SIG-M5 treated with dmso at 0.1 percent for 504 hours (cell line): ENCODE data around the gene FER1L5.
A peak's percentile ranks its signal among the peaks of the same experiment; 100 is the strongest.

Experiments
- DNase-seq: peaks from one replicate; lab custom pipeline; 2025; ENCODE audit not compliant: unreplicated experiment; lab: John Stamatoyannopoulos, UW

FER1L5 gene

DNA sequence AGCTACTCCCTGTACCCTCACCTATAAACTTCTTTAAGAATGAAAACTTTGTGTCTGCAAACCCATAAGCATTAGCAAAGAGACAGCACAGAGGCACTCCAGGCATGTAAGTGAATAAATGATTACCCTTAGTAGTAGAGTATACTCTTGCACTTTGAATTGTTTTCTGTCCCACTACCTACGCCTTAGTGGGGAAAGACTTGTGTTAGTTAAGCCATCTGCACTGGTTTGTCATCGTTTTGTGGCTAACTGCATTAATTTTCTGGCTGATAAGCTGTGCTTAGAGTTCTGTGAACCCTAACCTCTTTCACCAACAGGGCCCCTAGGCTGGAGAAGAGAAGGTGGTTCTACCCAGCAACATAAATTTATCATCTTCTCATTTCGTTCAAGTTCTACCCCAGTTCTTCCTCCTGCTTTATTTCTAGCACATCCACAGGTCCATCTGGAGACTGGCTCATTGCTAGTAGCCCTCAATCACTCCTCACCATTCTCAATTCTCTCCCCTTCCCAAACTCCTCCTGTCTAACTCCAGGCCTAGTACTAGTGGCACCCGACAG is 96.6 kb downstream of the FER1L5 start:
- no peak for DNase-seq

DNA sequence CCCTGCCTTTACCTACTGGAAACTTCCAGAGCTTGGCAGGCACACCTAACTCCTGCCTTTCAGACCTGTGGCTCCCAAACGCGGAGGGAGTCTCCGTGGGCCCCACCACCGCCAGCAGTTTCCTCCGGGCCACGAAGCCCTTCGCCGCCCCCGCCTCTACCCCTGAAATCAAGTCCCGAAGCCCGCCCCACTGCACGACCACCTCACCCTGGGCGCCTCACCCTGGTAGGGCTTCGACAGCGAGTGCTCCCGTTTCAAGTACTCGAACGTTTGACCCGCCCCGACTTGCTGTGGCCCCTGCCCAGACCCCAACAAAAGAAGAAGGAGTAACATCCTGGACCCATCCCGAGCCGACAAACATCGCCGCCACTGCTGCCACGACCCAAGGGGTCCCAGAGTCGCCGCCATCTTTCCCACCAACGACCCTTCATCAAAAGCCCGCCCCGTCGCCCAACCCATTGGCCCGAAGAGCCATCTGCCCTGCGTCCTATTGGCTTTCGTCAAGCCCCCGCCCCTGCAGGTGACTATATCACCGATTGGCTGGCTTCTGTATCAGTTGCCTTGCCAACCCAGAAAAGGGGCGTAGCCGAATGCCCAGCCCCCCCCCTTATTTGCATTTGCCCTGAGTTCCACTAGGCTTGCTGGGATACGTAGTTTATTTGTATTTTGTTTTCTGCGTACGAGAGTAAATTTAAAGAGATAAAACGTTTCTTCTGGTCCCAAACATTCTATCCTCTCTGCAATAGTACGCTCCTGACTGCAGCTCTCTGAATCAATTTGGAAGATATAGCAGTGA is 97.3 kb downstream of the FER1L5 start, which contains the start of gene LMAN2L:
TSS of gene LMAN2L (minus strand) at position 432 of the 796 bp plus-strand sequence. CDS start at position 408, 24 bp downstream.
- DNase-seq: peak; percentile 98

DNA sequence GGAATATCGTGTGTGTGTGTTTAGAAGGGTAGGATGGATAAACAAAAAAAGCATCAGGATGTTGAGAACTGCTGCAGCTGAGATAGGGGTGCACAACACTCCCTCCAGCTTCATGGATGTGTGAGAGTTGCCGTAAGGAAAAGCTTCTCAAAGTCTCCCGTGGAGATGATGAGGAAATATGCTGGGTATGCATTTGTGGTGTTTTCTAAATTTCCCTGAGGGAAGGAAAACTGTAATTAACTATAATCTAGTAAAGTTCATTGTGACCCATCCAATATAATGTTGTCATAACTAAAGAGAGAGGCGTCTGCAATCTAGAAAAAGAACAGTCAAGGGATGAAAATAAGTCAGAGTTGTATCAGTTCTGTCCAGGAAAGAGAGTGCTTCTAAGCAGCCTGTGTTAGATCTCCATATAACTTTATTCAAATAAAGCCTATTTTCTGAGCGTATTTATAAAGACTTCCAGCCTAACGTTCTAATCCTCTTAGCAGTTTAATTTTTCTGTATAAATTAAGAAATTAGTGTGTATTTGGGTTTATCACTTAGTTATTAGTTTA is 104.6 kb downstream of the FER1L5 start:
- no peak for DNase-seq

DNA sequence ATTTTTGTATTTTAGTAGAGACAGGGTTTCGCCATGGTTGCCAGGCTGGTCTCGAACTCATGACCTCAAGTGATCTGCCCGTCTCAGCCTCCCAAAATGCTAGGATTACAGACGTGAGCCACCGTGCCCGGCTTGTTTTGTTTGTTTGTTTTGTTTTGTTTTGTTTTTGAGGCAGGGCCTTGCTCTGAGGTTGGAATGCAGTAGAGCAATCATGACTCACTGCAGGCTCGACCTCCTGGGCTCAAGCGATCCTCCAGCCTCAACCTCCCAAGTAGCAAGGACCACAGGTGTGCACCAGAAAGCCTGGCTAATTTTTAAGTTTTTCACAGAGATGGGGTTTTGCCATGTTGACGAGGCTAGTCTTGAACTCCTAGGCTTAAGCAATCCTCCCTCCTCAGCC is 109.2 kb downstream of the FER1L5 start:
- no peak for DNase-seq

DNA sequence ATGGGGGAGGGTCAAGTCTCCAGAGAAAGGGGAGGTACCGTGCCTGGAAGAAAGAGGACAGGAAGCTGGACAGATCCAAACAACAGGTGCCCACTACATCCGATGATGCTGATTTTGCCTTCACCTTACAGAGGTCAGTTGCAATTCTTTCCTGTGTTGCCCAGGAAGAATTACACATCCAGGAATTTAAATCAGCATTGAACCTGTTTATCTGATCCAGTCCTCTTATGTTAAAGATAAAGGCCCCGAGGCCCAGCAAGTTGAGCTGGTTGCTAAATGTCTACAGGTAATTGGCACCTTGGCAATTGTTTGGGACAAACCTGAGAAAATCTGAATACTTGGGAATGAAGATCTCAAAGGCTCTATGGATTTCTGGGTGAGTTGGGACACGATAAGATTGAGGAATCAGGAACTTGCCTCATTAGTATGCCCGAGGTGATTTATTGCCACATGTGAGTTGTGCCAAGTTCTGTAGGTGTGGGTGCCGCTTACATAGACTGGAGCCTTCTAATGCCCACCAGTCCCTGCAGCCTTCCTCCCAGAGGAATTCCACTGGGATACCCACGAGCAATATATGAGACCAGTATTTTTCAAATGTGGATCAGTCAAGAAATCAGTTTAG is 111.2 kb downstream of the FER1L5 start:
- no peak for DNase-seq

DNA sequence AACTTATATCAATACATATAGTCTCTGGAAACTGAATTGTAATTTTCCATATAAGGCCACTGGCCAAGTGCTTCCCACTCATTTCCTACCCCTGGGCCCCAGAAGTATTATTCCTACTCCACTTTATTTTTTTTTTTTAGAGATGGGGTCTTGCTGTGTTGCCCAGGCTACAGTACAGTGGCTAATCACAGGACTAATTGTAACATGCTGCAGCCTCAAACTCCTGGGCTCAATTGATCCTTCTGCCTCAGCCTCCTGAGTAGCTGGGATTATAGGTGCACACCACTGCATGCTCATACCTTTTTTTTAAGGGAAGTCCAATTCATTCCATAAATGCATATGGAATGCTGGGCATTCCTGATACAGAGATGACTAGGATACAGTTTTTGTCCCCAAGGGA is 111.8 kb downstream of the FER1L5 start:
- DNase-seq: no peak
